GM10266 (cell line): ENCODE measurements around the gene CDH20.

ENCODE experiments used
- DNase-seq: peaks from one replicate; pipeline ENCODE4 v3.0.0; 2012; ENCODE audit errors: extremely low spot score
- CTCF ChIP-seq: IDR thresholded peaks from 2 replicates; pipeline ENCODE4 v1.5.1; 2012; ENCODE audit warnings: mild to moderate bottlenecking, low read depth; ENCODE audit not compliant: control insufficient read depth, insufficient read depth; ENCODE audit errors: missing control alignments

CDH20 gene

GRCh38 chr18:61333271-61333745 is at the start of gene CDH20:
TSS of gene CDH20 (plus strand) at chr18:61333430.
- no peak for DNase-seq
- TF ChIP-seq CTCF = no peak

GRCh38 chr18:61284039-61284438 is 49.2 kb upstream of the CDH20 start:
- no peak for TF ChIP-seq CTCF
- no peak for DNase-seq

- no peak for DNase-seq
- TF ChIP-seq CTCF = no peak
Measured at GRCh38 chr18:61285777-61286176, 47.5 kb upstream of the CDH20 start.

DNA sequence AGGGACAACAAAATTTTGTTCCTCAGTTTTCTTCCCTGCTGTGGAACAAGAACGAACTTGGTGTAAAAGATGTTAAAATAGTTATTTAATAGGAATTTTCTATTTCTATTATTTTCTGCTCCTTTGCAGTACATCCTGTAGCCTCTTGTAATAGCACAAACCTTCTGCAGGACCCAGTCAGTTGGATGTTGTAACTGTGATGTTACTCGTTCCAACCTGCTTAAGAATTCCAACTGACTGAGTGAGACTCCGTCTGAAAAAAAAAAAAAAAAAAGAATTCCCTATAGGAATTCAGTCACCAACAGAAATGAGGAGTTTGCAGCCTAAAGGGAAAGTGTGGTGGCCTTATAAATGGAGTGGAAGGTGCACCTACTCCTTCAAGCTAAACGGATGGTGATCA is 46.4 kb upstream of the CDH20 start:
- TF ChIP-seq CTCF = no peak
- no peak for DNase-seq

DNA sequence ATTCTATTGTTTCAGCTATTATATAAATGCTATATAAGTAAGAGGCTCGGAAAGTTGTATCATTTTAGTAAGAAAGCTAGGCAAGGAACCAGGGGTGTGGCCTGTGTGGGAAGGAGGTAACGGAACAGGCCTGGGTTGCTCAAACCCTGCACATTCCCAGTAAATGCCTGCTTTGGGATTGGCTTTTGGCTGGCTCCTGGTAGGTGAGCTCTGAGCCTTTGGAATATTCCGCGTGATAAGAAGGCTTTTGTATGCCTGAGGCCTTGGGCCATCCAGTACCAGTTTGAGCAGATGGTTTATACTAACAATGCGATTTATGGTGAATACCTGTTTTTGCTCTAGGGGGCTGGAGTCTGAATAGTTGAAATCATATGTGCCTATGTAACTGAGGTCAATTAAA is 42.6 kb upstream of the CDH20 start:
- no peak for TF ChIP-seq CTCF
- DNase-seq = no peak

DNA sequence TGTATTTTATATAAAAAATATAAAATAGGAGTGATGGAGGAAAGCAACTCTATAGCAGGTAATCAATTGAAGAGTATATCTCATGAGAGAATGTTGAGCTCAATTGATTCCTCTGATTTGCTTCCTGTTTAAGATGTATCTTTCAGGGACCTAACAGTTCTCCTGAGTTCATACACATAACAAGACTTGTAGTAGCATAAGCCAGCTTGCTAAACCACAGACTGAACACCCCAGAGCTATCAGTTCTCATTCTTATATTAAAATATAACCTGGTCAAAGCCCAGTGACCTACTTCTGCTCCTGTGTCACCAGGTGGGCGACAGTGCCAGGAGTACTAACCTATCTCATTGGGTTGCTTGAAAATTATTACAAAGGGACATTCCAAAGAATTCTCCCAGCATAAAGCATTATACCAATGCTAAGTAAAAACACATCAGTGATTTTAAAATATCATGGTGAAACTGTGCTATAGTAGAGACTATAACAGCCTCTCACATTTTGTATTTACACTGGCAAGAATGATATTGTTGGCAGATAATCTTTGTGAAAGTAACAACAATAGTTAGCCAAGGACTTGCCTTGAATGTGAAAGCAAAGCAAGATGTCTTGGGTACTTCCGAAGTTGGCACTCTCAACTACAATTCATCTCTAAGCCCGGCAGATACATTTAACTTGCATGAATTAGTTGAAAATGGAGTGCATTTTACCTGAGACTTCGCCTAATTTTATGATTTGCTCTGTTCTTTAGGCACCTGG is 40.8 kb upstream of the CDH20 start:
- no peak for DNase-seq
- TF ChIP-seq CTCF = no peak

GRCh38 chr18:61295153-61295552 is 38.1 kb upstream of the CDH20 start:
- TF ChIP-seq CTCF = no peak
- DNase-seq = no peak
